H1 (cell line): ENCODE measurements around the gene ZNF433. TPM values are rescaled to one million over a fixed set of nuclear protein-coding genes. Genes with fewer than 3 reads are reported as not detected.

Experiments used
- CTCF ChIA-PET: fragments of 300-600 bp; sonication (Branson Sonifier 250); formaldehyde crosslinking; loops from one replicate; lab custom pipeline; 2021; ENCODE audit not compliant: partially characterized antibody; lab: Charles Lee
- POLR2A ChIA-PET: fragments of 300-600 bp; sonication (Branson Sonifier 250); formaldehyde crosslinking; loops from one replicate; lab custom pipeline; 2021; ENCODE audit warnings: inconsistent platforms; ENCODE audit not compliant: partially characterized antibody; lab: Charles Lee
- DNase-seq, 2 experiments: peaks; one replicate each; pipeline versions ENCODE4 v3.0.0 to v3.0.0-alpha.2; 2010 to 2022; ENCODE audit warnings: low spot score in 2 of 2, low read depth in 1 of 2, mixed read lengths in 1 of 2
- FAIRE-seq: peaks from 2 replicates; lab custom pipeline; 2011; peaks lifted over from hg19 to GRCh38; lab: Jason Lieb, UNC
- H2AFZ ChIP-seq: 2 replicates; pipeline ENCODE4 v1.8.1; 2012; ENCODE audit warnings: low read length, inconsistent platforms
- H2AK5ac ChIP-seq: 2 replicates; pipeline ENCODE4 v1.6.1; 2013; ENCODE audit warnings: low read depth, low read length
- H2BK120ac ChIP-seq: replicated peaks from 2 replicates; pipeline ENCODE3; 2013; ENCODE audit warnings: low read depth, low read length, inconsistent platforms
- H2BK12ac ChIP-seq: 2 replicates; pipeline ENCODE4 v1.6.1; 2013; ENCODE audit warnings: low read depth, low read length
- H2BK15ac ChIP-seq: 2 replicates; pipeline ENCODE4 v1.6.1; 2013; ENCODE audit warnings: low read length
- H2BK20ac ChIP-seq: 2 replicates; pipeline ENCODE4 v1.6.1; 2013; ENCODE audit warnings: low read length
- H2BK5ac ChIP-seq: 2 replicates; pipeline ENCODE4 v1.6.1; 2013; ENCODE audit warnings: low read depth, low read length
- H3K14ac ChIP-seq: 2 replicates; pipeline ENCODE4 v1.6.1; 2013; ENCODE audit warnings: inconsistent platforms; ENCODE audit not compliant: insufficient read length
- H3K18ac ChIP-seq: 2 replicates; pipeline ENCODE4 v1.6.1; 2013; ENCODE audit warnings: low read length; ENCODE audit errors: extremely low read depth
- H3K23ac ChIP-seq: 2 replicates; pipeline ENCODE4 v1.6.1; 2013; ENCODE audit warnings: inconsistent platforms; ENCODE audit not compliant: insufficient read length
- H3K23me2 ChIP-seq: 2 replicates; pipeline ENCODE4 v1.6.1; 2013; ENCODE audit warnings: low read depth, low read length
- H3K27ac ChIP-seq: 2 replicates; pipeline ENCODE4 v1.6.1; 2011; ENCODE audit warnings: low read depth, low read length, inconsistent platforms
- H3K27me3 ChIP-seq, 4 experiments: replicated peaks in 1 of 4; 1 replicate in 1 of 4; 2 replicates in 3 of 4; pipeline versions ENCODE4 v1.6.1 to v1.8.1; 2011 to 2013; ENCODE audit warnings: low read length in 3 of 4, mild to moderate bottlenecking in 3 of 4, inconsistent platforms in 2 of 4, mixed read lengths in 2 of 4, moderate library complexity in 1 of 4; ENCODE audit not compliant: control insufficient read depth in 3 of 4, insufficient read depth in 3 of 4; ENCODE audit errors: extremely low read depth in 1 of 4
- H3K36me3 ChIP-seq, 4 experiments: 2 replicates each; pipeline versions ENCODE4 v1.6.1 to v1.8.1; 2011 to 2013; ENCODE audit warnings: mild to moderate bottlenecking in 4 of 4, low read length in 3 of 4, moderate library complexity in 2 of 4, control low read depth in 1 of 4, inconsistent platforms in 1 of 4; ENCODE audit not compliant: insufficient read depth in 4 of 4, control insufficient read depth in 2 of 4
- H3K4ac ChIP-seq: replicated peaks from 2 replicates; pipeline ENCODE3; 2013; ENCODE audit warnings: low read length, low read depth, mixed read lengths, inconsistent platforms; ENCODE audit not compliant: insufficient read length
- H3K4me1 ChIP-seq, 4 experiments: replicated peaks in 1 of 4; 1 replicate in 1 of 4; 2 replicates in 3 of 4; pipeline versions ENCODE4 v1.6.1 to v1.8.1; 2011 to 2013; ENCODE audit warnings: low read length in 3 of 4, inconsistent platforms in 2 of 4, mixed read lengths in 1 of 4; ENCODE audit not compliant: insufficient read depth in 4 of 4, control insufficient read depth in 3 of 4
- H3K4me2 ChIP-seq, 2 experiments: 2 replicates each; pipeline versions ENCODE4 v1.6.1 to v1.8.1; 2011 to 2013; ENCODE audit warnings: low read depth in 2 of 2, low read length in 2 of 2, control low read depth in 1 of 2, inconsistent platforms in 1 of 2, mild to moderate bottlenecking in 1 of 2; ENCODE audit not compliant: insufficient read depth in 1 of 2
- H3K4me3 ChIP-seq, 4 experiments: fragments of 200-600, 300-600 bp in 1 of 4; sonication (generic), shearing (Covaris generic), sonication (Bioruptor Twin) in 1 of 4; 2 replicates each; pipeline versions ENCODE4 v1.5.1 to v1.8.1; 2011 to 2016; ENCODE audit warnings: low read length in 4 of 4, low read depth in 3 of 4, control low read depth in 2 of 4, inconsistent platforms in 2 of 4, mild to moderate bottlenecking in 2 of 4, mixed read lengths in 1 of 4, moderate library complexity in 1 of 4; ENCODE audit not compliant: insufficient read depth in 2 of 4; ENCODE audit errors: extremely low read depth in 1 of 4
- H3K56ac ChIP-seq: replicated peaks from 2 replicates; pipeline ENCODE3; 2013; ENCODE audit warnings: low read depth, mild to moderate bottlenecking, mixed read lengths, low read length, inconsistent platforms; ENCODE audit not compliant: insufficient read length
- H3K79me1 ChIP-seq: 2 replicates; pipeline ENCODE4 v1.6.1; 2013; ENCODE audit warnings: low read depth, low read length, control low read depth
- H3K79me2 ChIP-seq, 2 experiments: 2 replicates each; pipeline versions ENCODE4 v1.6.1 to v1.8.1; 2012 to 2013; ENCODE audit warnings: low read length in 2 of 2, mild to moderate bottlenecking in 2 of 2, inconsistent platforms in 1 of 2; ENCODE audit not compliant: insufficient read depth in 2 of 2, control insufficient read depth in 1 of 2
- H3K9ac ChIP-seq, 4 experiments: replicated peaks in 1 of 4; 1 replicate in 1 of 4; 2 replicates in 3 of 4; pipeline versions ENCODE4 v1.6.1 to v1.8.1; 2011 to 2013; ENCODE audit warnings: low read depth in 3 of 4, low read length in 3 of 4, control low read depth in 2 of 4, mild to moderate bottlenecking in 2 of 4, moderate library complexity in 2 of 4, inconsistent platforms in 1 of 4; ENCODE audit errors: extremely low read depth in 1 of 4
- H3K9me3 ChIP-seq, 2 experiments: 2 replicates each; pipeline versions ENCODE4 v1.6.1 to v1.8.1; 2012 to 2013; ENCODE audit warnings: mild to moderate bottlenecking in 2 of 2, moderate library complexity in 2 of 2, control low read depth in 1 of 2, inconsistent platforms in 1 of 2, low read depth in 1 of 2, low read length in 1 of 2, mixed read lengths in 1 of 2; ENCODE audit not compliant: insufficient read depth in 2 of 2
- H4K20me1 ChIP-seq, 2 experiments: replicated peaks in 1 of 2; 2 replicates each; pipeline versions ENCODE3 to v1.8.1; 2011 to 2013; ENCODE audit warnings: inconsistent platforms in 2 of 2, low read length in 2 of 2, mild to moderate bottlenecking in 1 of 2; ENCODE audit not compliant: insufficient read depth in 2 of 2, control insufficient read depth in 1 of 2
- H4K5ac ChIP-seq: 2 replicates; pipeline ENCODE4 v1.6.1; 2013; ENCODE audit warnings: low read length, low read depth, mixed read lengths, inconsistent platforms; ENCODE audit not compliant: insufficient read length
- H4K8ac ChIP-seq: 2 replicates; pipeline ENCODE4 v1.8.0; 2013; ENCODE audit warnings: mild to moderate bottlenecking, moderate library complexity, low read length, inconsistent platforms; ENCODE audit not compliant: insufficient read depth; ENCODE audit errors: extremely low read depth
- H4K91ac ChIP-seq: replicated peaks from 2 replicates; pipeline ENCODE3; 2013; ENCODE audit warnings: low read length, mixed read lengths, inconsistent platforms; ENCODE audit not compliant: insufficient read length
- EZH2 ChIP-seq: fragments of 200-600 bp; sonication (generic); IDR thresholded peaks from 2 replicates; pipeline ENCODE4 v1.7.1; 2012; ENCODE audit warnings: low read depth, mild to moderate bottlenecking, moderate library complexity, low read length, inconsistent platforms; ENCODE audit not compliant: severe bottlenecking
- MAFK ChIP-seq: IDR thresholded peaks from 2 replicates; pipeline ENCODE4 v1.6.1; 2012; ENCODE audit warnings: low read depth, mild to moderate bottlenecking, improper control_type of control experiment, low read length
- RNF2 ChIP-seq: fragments of 200-900, 300-1000 bp; sonication (generic); IDR thresholded peaks from 2 replicates; pipeline ENCODE4 v1.7.1; 2016; ENCODE audit warnings: borderline replicate concordance, low read depth, mild to moderate bottlenecking, antibody characterized with exemption, low read length; ENCODE audit not compliant: poor library complexity, severe bottlenecking; ENCODE audit errors: missing control alignments
- SIN3A ChIP-seq, 2 experiments: IDR thresholded peaks in 1 of 2; conservative IDR thresholded peaks in 1 of 2; 2 replicates each; pipeline ENCODE4 v1.6.1; 2011 to 2012; ENCODE audit warnings: low read length in 2 of 2, improper control_type of control experiment in 1 of 2, low read depth in 1 of 2, mild to moderate bottlenecking in 1 of 2
- SIRT6 ChIP-seq: IDR thresholded peaks from one replicate; pipeline ENCODE4 v1.7.1; 2012; ENCODE audit warnings: low read length, inconsistent platforms
- SRF ChIP-seq: IDR thresholded peaks from 2 replicates; pipeline ENCODE4 v1.6.1; 2011; ENCODE audit warnings: mild to moderate bottlenecking, low read depth, low read length, moderate library complexity
- WGBS, 2 experiments: shearing (Covaris generic) in 1 of 2; methylation state at CpG; one replicate each; pipeline versions ENCODE4 v1.1.6 to v1.1.7; 2013 to 2015; ENCODE audit warnings: low lambda C conversion rate in 2 of 2, mixed read lengths in 2 of 2, inconsistent platforms in 1 of 2, low coverage in 1 of 2, missing lambda C conversion rate in 1 of 2; ENCODE audit not compliant: insufficient replicate concordance in 2 of 2, insufficient coverage in 1 of 2, insufficient read length in 1 of 2; ENCODE audit errors: extremely low coverage in 1 of 2, missing lambda C conversion rate in 1 of 2; 5-methylcytosine and 5-hydroxymethylcytosine counted together
- long read RNA-seq, 2 experiments: library from RNA in 1 of 2; library from capped mRNA in 1 of 2; stranded (forward); transcript quantifications; one replicate each; pipeline ENCODE4 v2.0.0, GENCODE V29; 2021; ENCODE audit warnings: inconsistent platforms in 1 of 2
- polyA minus RNA-seq, 3 experiments: library from RNA; depleted of rRNA, polyadenylated mRNA; stranded (reverse); fragments of >200 nt; gene quantifications; 1 replicate in 2 of 3; 2 replicates in 1 of 3; pipeline ENCODE4 v1.2.3, GENCODE V29; 2011
- polyA plus RNA-seq, 7 experiments: library from polyadenylated mRNA; depleted of rRNA in 3 of 7; stranded (reverse) in 5 of 7; unstranded in 2 of 7; fragments of >200 nt in 5 of 7; fragments of 200-250 nt in 2 of 7; gene quantifications; 1 replicate in 5 of 7; 2 replicates in 1 of 7; 4 replicates in 1 of 7; pipeline versions ENCODE4 v1.2.1 to v1.2.3, GENCODE V29; 2011 to 2013; ENCODE audit warnings: missing spikeins in 2 of 7, mixed read lengths in 2 of 7
- total RNA-seq: library from RNA; stranded (reverse); fragmentation: NEBNext Ultra II Directional; extraction: Animal tissue kit (Norgen Biotek cat#: 25700); gene quantifications from 2 replicates; pipeline ENCODE4 v1.2.1, GENCODE V29; 2021

The ZNF433 gene
- 1.4 and 1.8 TPM in 2 replicates for total RNA-seq
- 0.68 and 0.71 TPM in 2 replicates for polyA plus RNA-seq (2011; rRNA removed)
- 1.3 TPM for polyA plus RNA-seq (2011; cell fraction: cytosol; rRNA removed)
- polyA plus RNA-seq (2011; cell fraction: nucleus; rRNA removed): 0.88 TPM
- 1.4 to 3.1 TPM (median 2.2 TPM) in 4 replicates for polyA plus RNA-seq (2012, experiment 1 of 2)
- 0.58 TPM for polyA plus RNA-seq (2012, experiment 2 of 2)
- 0.47 TPM for polyA plus RNA-seq (2013, experiment 1 of 2)
- 0.57 TPM for polyA plus RNA-seq (2013, experiment 2 of 2)
- 1.0 and 1.5 TPM in 2 replicates for polyA minus RNA-seq (2011; rRNA and poly(A)+ RNA removed)
- polyA minus RNA-seq (2011; cell fraction: cytosol; rRNA and poly(A)+ RNA removed): 0.81 TPM
- 3.1 TPM for polyA minus RNA-seq (2011; cell fraction: nucleus; rRNA and poly(A)+ RNA removed)
- long read RNA-seq, experiment 1, partial matches to known transcripts: 0 of 2 reads
- long read RNA-seq, experiment 1, other reads (novel, unspliced or antisense): 2 of 2 reads
- long read RNA-seq, experiment 2: 0 reads

GRCh38 chr19:12035220-12036172 is at the start of gene ZNF433:
ZNF433 (minus strand) TSS chr19:12035679; CDS start chr19:12035539, 140 bp downstream.
- Histone ChIP-seq H3K4me2 (peak within 1 kb of the TSS; percentile 77 to 90), H3K9ac (peak within 1 kb of the TSS; percentile 9 to 84 (median 80)), H3K79me2 (no peaks in the 10 kb centered on the region), H2AFZ (peak within 1 kb of the TSS; percentile 85; the same call in 1 of the 2 replicates), H3K23ac (no peak within 1 kb of the TSS), H2BK12ac (peak within 1 kb of the TSS; percentile 87; the same call in 1 of the 2 replicates), H2BK15ac (no peak within 1 kb of the TSS), H2BK20ac (no peak within 1 kb of the TSS), H3K4ac (no peak within 1 kb of the TSS), H3K4me3 (peak within 1 kb of the TSS; percentile 58 to 81 (median 80)), H3K27ac (peak within 1 kb of the TSS; percentile 76; the same call in 1 of the 2 replicates), H3K9me3 (no peaks in the 10 kb centered on the region; a peak in 1 of 4 replicates), H3K4me1 (peaks cover 0 to 4% (median 2%) of the 10 kb centered on the region in 4 experiments; a peak in 3 of 7 replicates), H3K27me3 (peaks cover 0 to 7% (median 2%) of the 10 kb centered on the region in 4 experiments; a peak in 3 of 7 replicates), H4K8ac (peak within 1 kb of the TSS; percentile 100; the same call in 1 of the 2 replicates), H4K91ac (no peak within 1 kb of the TSS), H3K79me1 (no peaks in the 10 kb centered on the region), H3K23me2 (peaks cover 6% of the 10 kb centered on the region), H2BK120ac (no peak within 1 kb of the TSS), H3K36me3 (peaks cover 0 to 2% (median 0%) of the 10 kb centered on the region in 4 experiments; a peak in 1 of 8 replicates), H3K56ac (peak within 1 kb of the TSS; percentile 40), H2BK5ac (no peak within 1 kb of the TSS; the same call in 1 of the 2 replicates), H4K5ac (no peak within 1 kb of the TSS), H2AK5ac (no peak within 1 kb of the TSS), H3K14ac (no peak within 1 kb of the TSS), H4K20me1 (no peaks in the 10 kb centered on the region), H3K18ac (peak within 1 kb of the TSS; percentile 71; the same call in 1 of the 2 replicates)
- 2% methylated on average over 63 of the region's 68 CpGs; no CpG with 5 or more reads in 1 of the 2 experiments for WGBS, 2 experiments
- POLR2A ChIA-PET: interaction anchor here (0.9 to 3.9 kb wide), 23 partner anchors 7 to 238 kb away, joined by 3 to 58 read pairs (median 4); partner anchors contain the start of genes ZNF136, ZNF20, ZNF491 and ZNF625
- peak; percentile 76 to 99 for DNase-seq
- CTCF ChIA-PET: interaction anchor here (0.6 to 3.8 kb wide), 10 partner anchors 20 to 643 kb away, joined by 3 to 14 read pairs (median 3); no protein-coding TSS in a partner anchor
- FAIRE-seq: peak; percentile 65
- no peak for TF ChIP-seq SRF
- no peak for TF ChIP-seq EZH2
- no peak for TF ChIP-seq RNF2
- TF ChIP-seq MAFK: no peak
- peak; percentile 18 to 19; a peak in 2 of 4 replicates for TF ChIP-seq SIN3A (conservative IDR thresholded peaks at IDR 0.05 in 1 of 2, IDR thresholded peaks at IDR 0.05 in 1 of 2; ENCODE audit: low read depth in 1 of 2, low read length in 2 of 2)
- TF ChIP-seq SIRT6: no peak
